Right kidney (tissue), 1 donor: Measurements from ENCODE around the gene ABCB4.
"Not testable (repeated sequence)": the region's sequence is repeated elsewhere in the genome, so short reads cannot be mapped to it uniquely, and the experiment has no call there.

Experiments used
- DNase-seq: peaks from one replicate; pipeline ENCODE4 v3.0.0-alpha.2; 2016

ABCB4 gene

DNA sequence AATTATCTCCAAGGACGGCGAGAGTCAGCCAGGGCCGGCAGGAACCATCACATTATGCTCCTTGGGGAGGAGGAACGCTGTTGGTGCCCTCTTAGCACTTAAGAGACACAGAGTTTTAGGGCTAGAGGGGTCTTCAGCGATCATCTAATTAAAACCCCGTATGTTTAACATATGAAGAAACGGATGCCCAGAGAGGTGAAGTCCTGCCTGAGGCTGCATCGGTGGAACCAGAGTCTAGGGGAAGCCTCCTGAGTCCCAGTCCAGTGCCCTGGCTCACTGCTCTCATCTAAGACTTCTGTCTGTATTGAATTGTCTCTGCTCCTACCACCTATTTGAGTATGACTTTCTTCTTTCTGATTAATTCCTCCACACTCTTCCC, 688 bp upstream of the ABCB4 start:
- no peak for DNase-seq

DNA sequence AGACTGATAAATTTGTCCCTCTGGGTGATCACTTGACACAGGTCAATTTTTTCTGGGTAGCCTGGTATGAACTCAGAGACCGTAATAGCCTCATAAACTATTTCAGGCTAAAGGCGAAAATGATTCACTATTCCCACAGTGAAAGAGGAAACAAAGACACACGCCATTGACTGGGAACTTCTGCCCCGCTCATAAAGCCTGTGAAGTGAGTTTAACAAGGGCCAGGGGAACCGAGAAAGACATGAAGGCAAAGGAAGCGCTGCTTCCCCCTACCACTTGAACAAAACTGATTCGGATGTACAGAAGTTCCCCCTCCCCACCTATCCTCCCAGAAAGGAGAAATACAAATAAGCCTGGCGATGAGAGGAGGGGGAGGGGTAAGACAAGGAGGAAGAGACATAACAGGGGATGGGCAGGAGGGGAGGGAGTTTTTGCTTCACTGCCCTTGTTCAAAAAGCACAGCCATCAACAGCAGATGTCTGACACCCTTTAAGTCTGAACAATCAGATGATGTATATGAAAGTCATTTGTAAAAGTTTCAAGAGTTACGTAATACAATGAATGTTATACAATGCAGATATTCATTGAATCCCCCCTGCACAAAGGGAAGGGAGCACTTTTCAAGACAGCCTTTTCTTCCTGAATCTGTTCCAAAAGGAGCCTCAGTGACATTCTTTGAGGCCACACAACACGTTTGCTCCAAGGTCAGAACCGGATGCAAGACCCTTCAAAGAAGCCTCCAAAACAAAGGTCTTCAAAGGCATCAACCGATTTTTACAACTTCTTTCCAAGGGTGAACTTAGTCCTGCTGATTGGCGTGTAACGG, 734 bp downstream of the ABCB4 start:
- peak; percentile 35 for DNase-seq

DNA sequence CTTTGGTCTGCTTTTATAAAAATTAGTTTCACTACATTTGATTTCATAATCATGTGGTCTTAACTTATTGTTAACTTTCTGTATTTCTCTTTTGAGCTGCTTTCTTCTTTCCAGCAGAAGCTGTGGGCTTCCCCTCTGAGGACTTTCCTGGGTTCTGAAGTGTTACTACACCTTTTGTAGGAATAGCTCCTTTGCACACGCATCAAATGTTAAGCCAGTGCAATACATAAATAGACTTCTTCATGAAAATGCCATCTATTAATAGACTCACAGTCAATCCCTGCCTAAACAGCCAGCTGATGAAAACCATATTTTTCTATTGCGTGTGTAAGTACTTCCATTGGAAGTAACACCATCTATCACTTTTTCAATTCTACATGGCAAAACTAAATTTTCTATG, 1.5 kb downstream of the ABCB4 start:
- DNase-seq, result no peak

DNA sequence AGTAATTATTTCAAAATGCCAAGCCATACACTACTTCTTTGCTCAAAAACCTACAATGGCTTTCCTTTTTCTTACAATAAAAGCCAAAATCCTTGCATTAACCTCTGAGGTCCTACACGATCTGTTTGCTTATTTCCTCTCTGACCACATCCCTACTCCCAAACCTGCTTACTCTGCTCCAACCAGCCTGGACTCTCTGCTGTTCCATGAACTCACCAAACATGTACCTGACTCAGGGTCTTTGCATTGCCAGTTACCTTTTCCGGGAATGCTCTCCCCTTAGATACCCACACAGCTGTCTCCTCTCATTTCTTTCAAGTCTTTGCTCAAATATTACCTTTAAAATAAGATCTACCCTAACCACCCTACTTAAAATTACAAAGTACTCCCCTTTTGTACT, 2.3 kb downstream of the ABCB4 start:
- no peak for DNase-seq

DNA sequence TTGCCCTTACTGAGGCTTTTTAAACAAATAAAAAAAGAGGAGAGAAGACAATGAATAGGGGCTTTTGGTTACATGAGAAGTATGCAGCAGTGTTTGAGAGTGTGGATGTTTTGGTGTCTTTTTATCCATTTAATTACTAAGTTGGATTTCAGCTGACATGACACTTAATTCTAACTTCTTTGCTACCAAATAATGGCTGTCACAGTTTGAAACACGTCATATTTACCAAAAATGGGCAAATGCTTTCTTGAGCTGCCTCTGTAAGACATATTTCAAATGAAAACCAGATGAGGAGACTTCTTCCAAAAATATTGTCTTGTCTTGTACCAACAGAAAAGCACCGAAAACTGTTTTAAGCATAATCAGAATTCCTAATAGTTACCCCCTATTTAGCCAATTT, 4.0 kb downstream of the ABCB4 start:
- no peak for DNase-seq

DNA sequence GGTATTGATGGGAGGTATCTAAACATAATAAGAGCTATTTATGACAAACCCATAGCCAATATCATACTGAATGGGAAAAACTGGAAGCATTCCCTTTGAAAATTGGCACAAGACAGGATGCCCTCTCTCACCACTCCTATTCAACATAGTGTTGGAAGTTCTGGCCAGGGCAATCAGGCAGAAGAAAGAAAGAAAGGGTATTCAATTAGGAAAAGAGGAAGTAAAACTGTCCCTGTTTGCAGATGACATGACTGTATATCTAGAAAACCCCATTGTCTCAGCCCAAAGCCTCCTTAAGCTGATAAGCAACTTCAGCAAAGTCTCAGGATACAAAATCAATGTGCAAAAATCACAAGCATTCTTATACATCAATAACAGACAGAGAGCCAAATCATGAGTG, 6.3 kb downstream of the ABCB4 start:
- DNase-seq, result not testable (repeated sequence)

DNA sequence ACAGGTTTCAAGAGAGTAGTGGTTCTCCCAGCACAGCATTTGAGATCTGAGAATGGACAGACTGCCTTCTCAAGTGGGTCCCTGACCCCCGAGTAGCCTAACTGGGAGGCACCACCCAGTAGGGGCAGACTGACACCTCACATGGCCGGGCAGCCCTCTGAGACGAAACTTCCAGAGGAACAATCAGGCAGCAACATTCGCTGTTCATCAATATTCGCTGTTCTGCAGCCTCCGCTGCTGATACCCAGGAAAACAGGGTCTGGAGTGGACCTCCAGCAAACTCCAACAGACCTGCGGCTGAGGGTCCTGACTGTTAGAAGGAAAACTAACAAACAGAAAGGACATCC, 10.0 kb downstream of the ABCB4 start:
- not testable (repeated sequence) for DNase-seq

DNA sequence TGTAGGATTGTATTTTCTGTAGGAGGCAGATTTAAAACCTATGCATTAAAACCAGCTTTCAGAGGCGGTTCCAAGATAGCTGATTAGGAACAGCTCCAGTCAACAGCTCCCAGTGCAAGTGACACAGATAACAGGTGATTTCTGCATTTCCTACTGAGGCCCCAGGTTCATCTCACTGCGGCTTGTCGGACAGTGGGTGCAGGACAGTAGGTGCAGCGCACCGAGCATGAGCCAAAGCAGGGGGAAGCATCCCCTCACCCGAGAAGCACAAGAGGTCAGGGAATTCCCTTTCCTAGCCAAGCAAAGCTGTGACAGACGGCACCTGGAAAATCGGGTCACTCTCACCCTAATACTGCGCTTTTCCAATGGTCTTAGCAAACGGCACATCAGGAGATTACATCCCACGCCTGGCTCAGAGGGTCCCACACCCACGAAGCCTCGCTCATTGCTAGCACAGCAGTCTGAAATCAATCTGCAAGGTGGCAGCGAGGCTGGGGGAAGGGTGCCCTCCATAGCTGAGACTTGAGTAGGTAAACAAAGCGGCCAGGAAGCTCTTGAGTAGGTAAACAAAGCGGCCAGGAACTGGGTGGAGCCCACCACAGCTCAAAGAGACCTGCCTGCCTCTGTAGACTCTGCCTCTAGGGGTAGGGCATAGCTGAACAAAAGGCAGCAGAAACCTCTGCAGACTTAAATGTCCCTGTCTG, 10.5 kb downstream of the ABCB4 start:
- not testable (repeated sequence) for DNase-seq

DNA sequence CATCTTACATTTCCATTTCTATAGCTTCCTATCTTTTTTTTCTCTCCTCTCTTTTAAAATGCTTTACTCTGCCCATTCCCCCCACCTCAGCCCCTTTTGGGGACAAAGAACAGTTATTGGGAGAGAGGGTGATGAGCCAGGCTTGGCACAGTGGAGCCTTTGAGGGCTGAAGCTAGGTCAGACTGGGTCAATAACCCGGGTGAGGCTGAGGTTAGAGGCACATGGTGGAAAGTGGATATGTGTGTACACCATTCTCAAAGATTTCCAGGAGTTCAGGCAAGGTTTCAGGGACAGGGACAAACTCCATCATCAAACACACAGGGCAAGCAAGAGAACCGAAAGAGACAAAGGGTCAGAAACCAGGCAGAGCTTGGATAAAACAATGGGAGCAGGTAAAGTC, 11.5 kb downstream of the ABCB4 start:
- no peak for DNase-seq

DNA sequence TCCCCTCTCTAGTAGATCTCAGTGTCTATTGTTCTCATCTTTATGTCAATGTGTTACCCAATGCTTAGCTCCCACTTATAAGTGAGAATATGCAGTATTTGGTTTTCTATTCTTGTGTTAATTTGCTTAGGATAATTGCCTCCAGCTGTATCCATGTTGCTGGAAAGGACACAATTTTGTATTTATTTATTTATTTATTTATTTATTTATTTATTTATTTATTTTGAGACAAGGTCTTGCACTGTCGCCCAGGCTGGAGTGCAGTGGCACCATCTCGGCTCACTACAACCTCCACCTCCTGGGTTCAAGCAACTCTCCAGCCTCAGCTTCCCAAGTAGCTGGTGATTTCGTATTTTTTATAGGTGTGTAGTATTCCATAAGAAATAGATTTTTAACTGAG, 15.0 kb downstream of the ABCB4 start:
- DNase-seq, result not testable (repeated sequence)

DNA sequence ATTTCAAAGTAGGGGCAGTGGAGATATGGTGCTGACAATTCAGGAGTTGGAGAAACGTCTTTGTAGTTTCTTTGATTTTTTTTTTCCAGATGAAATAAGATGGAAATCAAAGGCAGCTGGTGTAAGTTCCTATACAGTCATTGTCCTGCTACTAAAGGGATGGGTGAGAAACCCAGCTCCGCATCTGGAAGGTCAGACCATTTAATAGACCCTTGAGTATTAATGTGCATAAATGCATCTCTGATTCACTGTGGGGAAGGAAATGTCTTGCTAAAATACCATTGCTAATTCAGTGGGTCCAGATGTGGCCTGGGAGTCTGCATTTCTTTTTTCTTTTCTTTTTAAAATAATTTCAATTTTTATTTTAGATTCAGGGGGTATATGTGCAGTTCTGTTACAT, 15.5 kb downstream of the ABCB4 start:
- no peak for DNase-seq

DNA sequence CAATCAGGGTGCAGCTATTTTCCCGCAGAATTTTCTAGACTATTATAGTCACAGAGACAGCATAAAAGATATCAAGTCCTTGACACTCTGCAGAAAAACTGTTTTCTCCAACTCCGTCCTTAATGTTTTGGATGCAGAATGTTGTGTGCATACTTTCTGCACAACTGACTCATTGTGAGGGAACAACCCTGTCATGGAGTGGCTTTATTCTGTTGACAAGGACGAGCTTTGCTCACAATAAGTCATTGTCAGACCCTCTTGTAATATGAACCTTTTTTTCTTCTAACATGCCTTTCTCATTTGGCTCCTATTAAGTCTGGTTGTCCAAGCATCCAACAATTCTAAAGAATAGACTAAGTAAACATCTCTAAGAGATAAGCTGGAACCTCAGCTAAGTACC, 17.3 kb downstream of the ABCB4 start:
- no peak for DNase-seq

DNA sequence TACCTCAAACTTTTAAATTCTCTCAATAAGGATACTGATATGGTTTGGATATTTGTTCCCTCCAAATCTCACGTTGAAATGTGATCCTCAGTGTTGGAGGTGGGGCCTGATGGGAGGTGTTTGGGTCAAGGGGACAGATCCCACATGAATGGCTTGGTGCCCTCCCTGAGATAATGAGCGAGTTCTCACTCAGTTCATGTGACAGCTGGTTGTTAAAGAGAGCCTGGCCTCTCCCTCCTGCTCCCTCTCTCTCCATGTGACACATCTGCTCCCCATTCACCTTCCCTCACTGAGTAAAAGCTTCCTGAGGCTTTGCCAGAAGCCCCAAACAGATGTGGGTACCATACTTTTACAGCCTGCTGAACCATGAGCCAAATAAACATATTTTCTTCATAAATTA, 19.2 kb downstream of the ABCB4 start:
- no peak for DNase-seq

DNA sequence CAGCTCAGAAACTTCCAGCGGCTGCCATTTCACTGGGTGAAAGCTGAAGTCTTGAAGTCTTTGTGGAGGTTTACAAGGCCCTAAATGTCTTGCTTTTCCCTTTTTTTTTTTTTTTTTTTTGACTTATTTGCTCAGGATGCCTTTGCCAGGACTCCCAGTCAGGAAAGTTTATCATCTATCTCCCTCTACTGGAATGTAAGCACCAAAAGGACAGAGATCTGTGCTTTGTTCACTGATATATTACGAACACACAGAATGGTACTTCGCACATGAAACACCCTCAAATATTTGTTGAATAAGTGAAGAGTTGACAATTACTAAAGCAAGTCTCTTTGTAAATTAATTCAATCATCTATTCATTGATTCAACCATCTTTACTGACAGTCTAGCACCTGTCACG, 23.2 kb downstream of the ABCB4 start:
- no peak for DNase-seq

DNA sequence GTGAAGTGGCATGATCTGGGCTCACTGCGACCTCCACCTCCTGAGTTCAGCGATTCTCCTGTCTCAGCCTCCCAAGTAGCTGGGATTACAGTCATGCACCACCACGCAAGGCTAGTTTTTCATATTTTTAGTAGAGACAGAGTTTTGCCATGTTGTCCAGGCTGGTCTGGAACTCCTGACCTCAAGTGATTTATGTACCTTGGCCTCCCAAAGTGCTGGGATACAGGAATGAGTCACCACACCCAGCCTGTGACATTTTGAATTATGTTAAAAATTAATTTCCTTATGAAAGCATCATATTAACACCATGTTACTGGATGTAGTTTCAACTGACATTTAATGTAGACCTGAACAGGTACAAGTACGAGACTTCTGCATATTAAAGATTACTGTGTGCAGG, 24.3 kb downstream of the ABCB4 start:
- no peak for DNase-seq

DNA sequence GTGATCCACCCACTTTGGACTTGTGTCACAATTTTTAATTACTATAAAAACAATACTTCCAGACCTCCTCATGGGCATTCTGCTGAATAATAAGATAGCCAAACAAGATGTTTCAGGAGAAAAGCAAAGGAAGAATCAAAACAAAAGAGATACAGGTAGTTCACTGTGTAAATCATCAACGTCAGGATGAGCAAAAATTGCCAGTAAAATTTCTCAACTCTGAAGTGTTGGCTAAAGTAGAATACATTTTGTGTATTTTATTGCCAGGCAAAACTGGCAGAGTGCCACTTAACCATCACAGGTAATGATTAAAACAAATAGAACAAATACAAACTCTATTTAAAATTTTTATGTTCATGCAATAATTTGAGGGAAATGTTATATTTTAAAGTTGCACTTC, 24.8 kb downstream of the ABCB4 start:
- DNase-seq, result no peak

DNA sequence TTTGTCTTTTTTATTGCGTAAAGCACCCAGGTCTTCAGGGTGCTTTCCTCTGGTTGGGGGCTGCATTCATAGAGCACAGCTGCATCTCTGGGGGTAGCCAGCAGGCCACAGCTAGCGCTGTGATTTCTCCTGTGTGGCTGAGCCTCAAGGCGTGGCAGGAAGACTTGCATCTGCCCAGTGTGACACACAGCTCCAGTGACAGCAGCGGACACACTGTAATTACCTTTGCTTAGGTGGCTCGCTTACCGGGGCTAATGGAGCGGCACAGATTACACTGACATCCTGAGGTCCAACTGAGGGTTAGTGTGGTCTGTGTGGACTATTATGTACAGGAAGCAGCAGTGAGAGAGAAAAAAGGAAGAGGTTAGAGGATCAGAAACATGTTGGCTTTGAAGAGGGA, 27.1 kb downstream of the ABCB4 start:
- no peak for DNase-seq

DNA sequence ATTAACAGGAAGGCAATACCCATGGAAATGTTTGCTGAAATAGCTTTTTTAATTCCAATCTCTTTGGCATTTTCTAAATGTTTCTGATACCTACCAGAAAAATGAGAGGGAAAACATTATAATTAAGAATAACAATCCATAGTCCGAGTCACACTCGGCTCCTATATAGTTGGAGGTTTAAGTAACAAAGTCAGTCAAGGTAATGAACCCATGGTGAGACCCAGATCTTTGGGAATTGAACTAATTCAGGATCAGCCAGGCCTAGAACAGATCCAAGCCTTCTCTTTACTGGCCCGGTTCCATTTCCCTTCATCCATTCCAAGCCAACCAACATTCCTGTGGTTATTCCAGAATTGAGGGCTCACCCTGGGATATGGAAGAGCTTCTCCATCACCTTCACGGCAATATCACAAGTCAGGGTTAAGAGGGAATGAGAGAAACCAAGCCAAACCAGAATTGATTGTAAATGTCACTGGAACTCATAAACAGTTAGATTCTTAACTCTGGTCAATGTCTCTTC, 28.3 kb downstream of the ABCB4 start:
- DNase-seq, result no peak

DNA sequence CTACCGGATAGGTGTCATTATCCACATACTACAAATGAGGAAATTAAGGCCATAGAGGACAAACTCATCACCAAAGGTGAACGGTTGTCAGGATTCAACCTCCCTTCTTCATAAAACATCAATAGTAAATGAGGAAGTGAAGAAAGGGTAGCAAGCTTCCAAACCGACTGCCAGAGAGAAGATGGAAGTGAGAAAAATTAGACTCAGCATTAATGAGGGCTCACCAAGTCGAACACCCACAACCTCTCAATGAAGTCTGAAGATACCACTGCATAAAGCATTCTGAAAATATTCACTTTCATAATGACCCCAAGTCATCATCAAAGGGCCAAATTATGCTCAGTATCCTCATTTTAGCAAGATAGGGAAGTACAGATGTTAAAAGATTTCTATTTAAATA, 29.6 kb downstream of the ABCB4 start:
- DNase-seq, result no peak

DNA sequence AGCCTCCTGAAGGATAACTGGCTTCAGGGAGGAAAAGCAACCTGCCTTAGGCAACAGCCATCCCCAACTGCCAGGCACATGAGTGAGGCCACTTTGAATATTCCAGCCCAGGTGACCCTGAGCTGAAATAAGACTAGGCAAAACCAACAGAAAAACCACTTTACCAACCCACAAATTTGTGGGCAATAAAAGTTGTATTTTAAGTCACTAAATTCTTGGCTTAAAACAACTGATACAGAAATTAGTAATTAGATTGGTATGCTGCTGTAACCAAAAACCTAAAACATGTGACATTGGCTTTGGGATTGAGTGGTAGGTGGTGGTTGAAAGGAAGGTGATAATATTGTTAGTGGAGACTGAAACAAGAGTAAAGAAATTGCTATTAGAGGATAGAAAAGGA, 39.9 kb downstream of the ABCB4 start:
- no peak for DNase-seq

DNA sequence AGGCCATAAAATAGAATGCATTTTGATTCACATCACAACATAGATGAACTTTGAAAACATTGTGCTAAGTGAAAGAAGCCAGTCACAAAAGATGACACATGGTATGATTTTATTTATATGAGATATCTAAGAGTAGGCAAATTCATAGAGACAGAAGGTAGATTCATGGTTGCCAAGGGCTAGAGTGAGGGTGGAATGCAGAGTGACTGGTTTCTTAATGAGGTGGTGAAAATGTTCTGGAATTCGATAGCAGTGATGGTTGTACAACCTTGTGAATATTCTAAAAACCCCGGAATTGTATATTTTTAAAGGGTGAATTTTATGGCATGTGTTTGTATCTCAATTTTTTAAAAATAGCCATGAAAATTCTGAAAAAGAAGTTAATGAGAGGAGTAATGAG, 42.9 kb downstream of the ABCB4 start:
- DNase-seq, result no peak

DNA sequence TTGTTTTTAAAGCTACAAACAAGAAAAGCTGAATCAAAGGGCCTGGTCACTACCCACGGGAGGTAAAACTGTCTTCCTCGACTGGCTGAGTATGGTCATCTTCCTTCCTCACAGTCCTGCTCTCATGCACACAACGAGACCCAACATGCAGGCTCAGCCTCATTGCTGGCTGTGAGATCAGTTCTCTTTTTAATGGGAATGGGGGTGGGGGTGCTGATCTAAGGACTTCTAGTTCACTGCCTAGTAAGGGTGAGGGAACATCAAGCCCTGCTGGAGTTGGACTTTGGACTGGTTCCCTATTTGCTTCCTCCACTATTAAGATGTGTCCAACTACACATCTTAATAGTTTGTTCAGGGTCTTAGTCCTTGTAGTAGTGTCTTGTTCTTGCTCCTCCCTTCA, 48.2 kb downstream of the ABCB4 start:
- DNase-seq, result no peak

DNA sequence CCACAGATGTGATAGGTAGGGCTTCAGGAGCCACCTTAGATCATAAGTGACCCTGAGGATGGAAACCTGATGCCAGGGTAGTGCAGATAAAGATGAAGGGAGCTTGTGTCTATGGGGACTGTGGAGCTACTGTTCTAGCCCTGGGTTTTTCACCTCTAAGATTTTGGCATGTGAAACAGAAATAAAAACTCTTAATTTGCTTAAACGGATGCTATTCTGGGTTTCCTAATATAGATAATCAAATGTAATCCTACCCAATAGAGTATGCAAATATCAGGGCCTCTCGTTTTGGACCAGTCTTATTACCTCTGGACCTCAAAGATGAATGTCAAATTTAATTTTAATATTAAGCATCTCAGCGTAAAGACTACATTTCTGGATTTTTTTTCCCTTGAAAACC, 49.3 kb downstream of the ABCB4 start:
- no peak for DNase-seq

DNA sequence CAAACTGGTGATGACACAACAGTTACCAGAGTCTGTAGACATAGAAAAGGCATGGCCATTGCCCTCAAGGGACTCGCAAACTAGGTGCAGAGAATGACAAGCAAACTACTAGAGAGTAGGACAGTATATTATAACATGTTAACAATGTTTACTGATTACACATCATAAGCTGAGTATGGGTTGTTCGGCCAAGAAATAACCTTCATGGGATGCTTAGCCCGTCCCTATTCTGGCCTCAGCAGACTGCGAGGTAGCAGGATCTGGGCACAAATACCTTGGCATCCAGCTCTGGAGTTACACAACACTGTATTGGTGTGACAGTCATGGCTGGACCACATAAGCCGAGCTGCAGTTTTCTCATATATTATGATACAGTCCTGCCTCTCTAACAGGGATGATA, 51.4 kb downstream of the ABCB4 start:
- no peak for DNase-seq
